Neuron (in vitro differentiated cells): ENCODE data around the gene NR3C2.

Experiments
- H2AFZ ChIP-seq: one replicate; pipeline ENCODE4 v1.6.1; 2013; ENCODE audit warnings: low read depth, mild to moderate bottlenecking, inconsistent platforms, low read length, moderate library complexity
- H3K27me3 ChIP-seq: one replicate; pipeline ENCODE4 v1.6.1; 2013; ENCODE audit warnings: low read length; ENCODE audit not compliant: insufficient read depth
- H3K36me3 ChIP-seq: one replicate; pipeline ENCODE4 v1.6.1; 2013; ENCODE audit warnings: low read length; ENCODE audit not compliant: insufficient read depth
- H3K4me1 ChIP-seq: one replicate; pipeline ENCODE4 v1.6.1; 2013; ENCODE audit warnings: low read length; ENCODE audit not compliant: insufficient read depth
- H3K4me3 ChIP-seq: 2 replicates; pipeline ENCODE4 v1.5.1; 2013; ENCODE audit warnings: mild to moderate bottlenecking, low read length, moderate library complexity
- H3K9me3 ChIP-seq: one replicate; pipeline ENCODE4 v1.6.1; 2013; ENCODE audit warnings: low read length

Gene NR3C2

DNA sequence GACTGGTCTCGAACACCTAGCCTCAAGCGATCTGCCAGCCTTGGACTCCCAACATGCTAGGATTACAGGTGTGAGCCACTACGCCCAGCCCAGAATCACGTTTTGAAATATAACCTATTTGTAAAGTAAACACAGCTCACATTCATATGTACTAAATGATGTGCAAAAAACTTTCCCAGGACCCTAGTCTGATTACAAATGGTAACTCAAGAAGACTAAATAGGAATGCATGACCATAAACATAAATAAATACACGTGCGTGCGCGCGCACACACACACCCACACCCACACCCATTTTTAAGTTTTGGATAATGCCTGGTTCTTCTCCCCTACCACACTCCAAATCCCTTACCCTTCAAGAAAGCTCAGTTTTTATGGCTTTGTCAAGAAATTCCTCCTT is 163.9 kb downstream of the NR3C2 start:
- no peak overlapping the region for H2AFZ ChIP-seq
- no peaks in the 10 kb centered on the region for H3K27me3 ChIP-seq
- H3K4me3 ChIP-seq: no peak overlapping the region
- H3K36me3 ChIP-seq: no peaks in the 10 kb centered on the region
- H3K4me1 ChIP-seq: no peaks in the 10 kb centered on the region
- H3K9me3 ChIP-seq: no peaks in the 10 kb centered on the region

DNA sequence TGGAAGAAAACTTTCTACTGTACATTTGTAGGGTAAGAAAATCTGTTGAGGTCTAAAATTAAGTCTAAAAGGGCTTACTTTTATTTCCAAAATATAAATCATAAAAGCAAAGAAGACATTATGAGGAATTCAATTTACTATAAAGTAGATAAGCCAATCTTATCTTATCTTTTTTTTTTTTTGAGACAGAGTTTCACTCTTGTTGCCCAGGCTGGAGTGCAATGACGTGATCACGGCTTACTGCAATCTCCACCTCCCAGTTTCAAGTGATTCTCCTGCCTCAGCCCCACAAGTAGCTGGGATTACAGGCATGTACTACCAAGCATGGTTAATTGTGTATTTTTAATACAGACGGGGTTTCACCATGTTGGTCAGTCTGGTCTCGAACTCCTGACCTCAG is 166.9 kb downstream of the NR3C2 start:
- no peak overlapping the region for H3K4me3 ChIP-seq

GRCh38 chr4:148273501-148273986 is 168.7 kb downstream of the NR3C2 start:
- Histone ChIP-seq H3K4me3 (no peak overlapping the region), H3K4me1 (no peaks in the 10 kb centered on the region), H3K27me3 (no peaks in the 10 kb centered on the region)

More for the DNA sequence above, 166.9 kb downstream of the NR3C2 start:
- Histone ChIP-seq H2AFZ (no peak overlapping the region), H3K4me1 (no peaks in the 10 kb centered on the region), H3K27me3 (no peaks in the 10 kb centered on the region), H3K9me3 (no peaks in the 10 kb centered on the region), H3K36me3 (no peaks in the 10 kb centered on the region)

DNA sequence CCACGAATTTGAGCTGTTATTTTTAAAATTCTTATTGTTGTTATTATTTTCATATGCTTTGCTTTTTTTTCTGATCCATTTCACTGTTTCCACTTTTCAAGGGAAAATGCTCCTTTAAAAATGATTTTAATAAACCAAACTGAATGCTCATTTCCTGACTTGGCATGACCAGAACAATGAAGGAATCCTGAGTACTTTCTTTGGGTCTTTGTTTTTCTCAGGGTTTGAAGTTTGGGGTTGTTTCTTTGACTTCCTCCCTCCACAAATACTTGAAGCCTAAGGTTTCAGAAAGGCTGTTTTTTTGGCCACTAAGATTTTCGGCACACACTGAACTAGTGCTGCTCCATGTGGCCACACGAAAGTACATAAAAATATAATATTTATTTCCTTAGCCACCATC is 171.0 kb downstream of the NR3C2 start:
- no peaks in the 10 kb centered on the region for H3K36me3 ChIP-seq
- no peaks in the 10 kb centered on the region for H3K4me1 ChIP-seq
- H3K4me3 ChIP-seq: no peak overlapping the region
- no peak overlapping the region for H2AFZ ChIP-seq
- H3K27me3 ChIP-seq: no peaks in the 10 kb centered on the region
- no peaks in the 10 kb centered on the region for H3K9me3 ChIP-seq

More at GRCh38 chr4:148273501-148273986, 168.7 kb downstream of the NR3C2 start:
- Histone ChIP-seq H3K9me3 (no peaks in the 10 kb centered on the region), H3K36me3 (no peaks in the 10 kb centered on the region), H2AFZ (no peak overlapping the region)

DNA sequence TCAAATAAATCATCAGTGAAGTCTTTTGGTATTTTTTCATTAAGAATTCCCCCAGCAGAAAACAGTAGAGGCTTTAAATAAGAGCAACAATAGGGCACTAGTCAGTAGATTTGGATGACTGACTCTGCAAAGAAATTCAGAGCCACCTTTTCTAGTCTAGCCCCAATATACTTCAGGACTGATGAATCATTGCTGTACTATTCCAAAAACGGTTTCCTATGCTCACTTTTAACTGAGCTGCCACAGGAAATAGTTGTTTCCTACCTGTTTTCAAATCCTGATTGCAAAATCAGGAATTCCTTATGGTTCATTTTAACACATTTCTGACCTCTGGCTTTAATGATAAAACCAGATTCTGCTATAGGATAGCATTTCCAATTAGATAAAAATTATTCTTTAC is 171.6 kb downstream of the NR3C2 start:
- no peaks in the 10 kb centered on the region for H3K9me3 ChIP-seq
- H2AFZ ChIP-seq: no peak overlapping the region
- H3K27me3 ChIP-seq: no peaks in the 10 kb centered on the region
- H3K4me1 ChIP-seq: no peaks in the 10 kb centered on the region
- no peaks in the 10 kb centered on the region for H3K36me3 ChIP-seq
- H3K4me3 ChIP-seq: no peak overlapping the region

DNA sequence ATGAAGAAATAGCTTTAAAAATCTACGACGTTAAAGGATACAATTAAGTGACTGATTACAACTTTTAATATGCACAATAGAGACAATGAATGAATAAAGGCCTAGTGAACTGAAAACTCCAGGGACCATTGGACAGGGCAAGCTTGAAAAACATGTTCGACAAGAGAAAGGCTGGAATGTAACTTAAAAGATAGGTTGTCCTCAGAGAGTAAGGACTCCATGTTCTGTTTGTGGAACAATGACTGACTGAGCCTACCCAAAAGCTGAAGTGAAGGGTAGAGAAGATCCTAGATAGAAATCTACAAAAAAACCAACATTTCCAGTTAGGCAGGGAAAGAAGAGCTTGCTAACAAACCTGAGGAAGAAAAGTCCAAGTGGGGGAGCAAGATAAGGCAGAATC is 173.4 kb downstream of the NR3C2 start:
- H2AFZ ChIP-seq: no peak overlapping the region
- H3K36me3 ChIP-seq: no peaks in the 10 kb centered on the region
- H3K9me3 ChIP-seq: no peaks in the 10 kb centered on the region
- no peaks in the 10 kb centered on the region for H3K27me3 ChIP-seq
- H3K4me1 ChIP-seq: no peaks in the 10 kb centered on the region
- H3K4me3 ChIP-seq: no peak overlapping the region

- no peaks in the 10 kb centered on the region for H3K27me3 ChIP-seq
- no peak overlapping the region for H2AFZ ChIP-seq
- H3K4me3 ChIP-seq: no peak overlapping the region
- no peaks in the 10 kb centered on the region for H3K9me3 ChIP-seq
- no peaks in the 10 kb centered on the region for H3K4me1 ChIP-seq
- no peaks in the 10 kb centered on the region for H3K36me3 ChIP-seq
These were observed 175.3 kb downstream of the NR3C2 start for GRCh38 chr4:148266921-148267320.

GRCh38 chr4:148266240-148266639 is 176.0 kb downstream of the NR3C2 start:
- Histone ChIP-seq H3K4me1 (no peaks in the 10 kb centered on the region), H3K27me3 (no peaks in the 10 kb centered on the region), H3K9me3 (no peaks in the 10 kb centered on the region), H2AFZ (no peak overlapping the region), H3K36me3 (no peaks in the 10 kb centered on the region), H3K4me3 (no peak overlapping the region)

- Histone ChIP-seq H3K36me3 (no peaks in the 10 kb centered on the region), H3K4me3 (no peak overlapping the region), H3K9me3 (no peaks in the 10 kb centered on the region), H2AFZ (no peak overlapping the region), H3K4me1 (no peaks in the 10 kb centered on the region), H3K27me3 (no peaks in the 10 kb centered on the region)
These were observed 176.6 kb downstream of the NR3C2 start for GRCh38 chr4:148265627-148266026.

- no peaks in the 10 kb centered on the region for H3K36me3 ChIP-seq
These were observed 178.4 kb downstream of the NR3C2 start for GRCh38 chr4:148263802-148264201.

GRCh38 chr4:148263127-148263526 is 179.1 kb downstream of the NR3C2 start:
- Histone ChIP-seq H3K4me1 (no peaks in the 10 kb centered on the region), H3K9me3 (no peaks in the 10 kb centered on the region), H3K4me3 (no peak overlapping the region), H2AFZ (no peak overlapping the region), H3K27me3 (no peaks in the 10 kb centered on the region), H3K36me3 (no peaks in the 10 kb centered on the region)

More at GRCh38 chr4:148263802-148264201, 178.4 kb downstream of the NR3C2 start:
- Histone ChIP-seq H2AFZ (no peak overlapping the region), H3K9me3 (no peaks in the 10 kb centered on the region), H3K4me3 (no peak overlapping the region), H3K27me3 (no peaks in the 10 kb centered on the region), H3K4me1 (no peaks in the 10 kb centered on the region)

- no peaks in the 10 kb centered on the region for H3K9me3 ChIP-seq
- H3K36me3 ChIP-seq: no peaks in the 10 kb centered on the region
- no peak overlapping the region for H2AFZ ChIP-seq
These were observed 180.4 kb downstream of the NR3C2 start for GRCh38 chr4:148261848-148262247.

GRCh38 chr4:148259841-148260240 is 182.4 kb downstream of the NR3C2 start:
- Histone ChIP-seq H3K4me1 (no peaks in the 10 kb centered on the region), H3K4me3 (no peak overlapping the region), H3K36me3 (no peaks in the 10 kb centered on the region), H3K9me3 (no peaks in the 10 kb centered on the region), H2AFZ (no peak overlapping the region), H3K27me3 (no peaks in the 10 kb centered on the region)

More at GRCh38 chr4:148261848-148262247, 180.4 kb downstream of the NR3C2 start:
- H3K4me1 ChIP-seq: no peaks in the 10 kb centered on the region
- H3K27me3 ChIP-seq: no peaks in the 10 kb centered on the region
- H3K4me3 ChIP-seq: no peak overlapping the region

GRCh38 chr4:148258535-148258934 is 183.7 kb downstream of the NR3C2 start:
- H3K9me3 ChIP-seq: no peaks in the 10 kb centered on the region
- H3K27me3 ChIP-seq: no peaks in the 10 kb centered on the region
- H3K36me3 ChIP-seq: no peaks in the 10 kb centered on the region
- H3K4me3 ChIP-seq: no peak overlapping the region
- no peak overlapping the region for H2AFZ ChIP-seq
- H3K4me1 ChIP-seq: no peaks in the 10 kb centered on the region
